ENCODE data around the gene FLNC.

FLNC gene

GRCh38 chr7:128862571-128863432 lies 32.6 kb downstream of the FLNC start, which contains the start of gene ATP6V1F:
ATP6V1F (plus strand) TSS chr7:128862856; CDS start chr7:128862905, 49 bp downstream.
- Mint-ChIP-seq H3K27me3 (peaks cover 2% of the 10 kb centered on the region), H3K9me3 (no peaks in the 10 kb centered on the region), H3K4me3 (peak within 1 kb of the TSS; percentile 84), H3K36me3 (peaks cover 12% of the 10 kb centered on the region), H3K4me1 (peaks cover 28% of the 10 kb centered on the region), H3K27ac (peak within 1 kb of the TSS; percentile 84)
- peak; percentile 99 for DNase-seq
- CTCF ChIA-PET: interaction anchor here (0.6 to 6.6 kb wide), 19 partner anchors 8 to 441 kb away, joined by 3 to 67 read pairs (median 4); partner anchors contain the start of gene CALU

GRCh38 chr7:128863433-128863989 lies 33.3 kb downstream of the FLNC start:
- Mint-ChIP-seq H3K36me3 (peaks cover 12% of the 10 kb centered on the region), H3K27me3 (peaks cover 9% of the 10 kb centered on the region), H3K9me3 (no peaks in the 10 kb centered on the region), H3K27ac (peak overlapping the region; percentile 84), H3K4me1 (peaks cover 30% of the 10 kb centered on the region), H3K4me3 (peak overlapping the region; percentile 84)
- CTCF ChIA-PET: interaction anchor here (0.6 to 6.6 kb wide), 18 partner anchors 8 to 442 kb away, joined by 3 to 67 read pairs (median 4); partner anchors contain the start of gene CALU
- DNase-seq: peak; percentile 71

GRCh38 chr7:128865303-128865702 lies 35.1 kb downstream of the FLNC start:
- Mint-ChIP-seq H3K27me3 (peaks cover 23% of the 10 kb centered on the region), H3K4me1 (peaks cover 33% of the 10 kb centered on the region), H3K9me3 (no peaks in the 10 kb centered on the region), H3K36me3 (peaks cover 13% of the 10 kb centered on the region), H3K27ac (no peak overlapping the region), H3K4me3 (no peak overlapping the region)
- DNase-seq: no peak
- CTCF ChIA-PET: no interaction called here

GRCh38 chr7:128865996-128866877 lies 36.0 kb downstream of the FLNC start:
- no peaks in the 10 kb centered on the region for H3K9me3 Mint-ChIP-seq
- H3K4me3 Mint-ChIP-seq: no peak overlapping the region
- H3K4me1 Mint-ChIP-seq: peaks cover 36% of the 10 kb centered on the region
- peaks cover 33% of the 10 kb centered on the region for H3K27me3 Mint-ChIP-seq
- no peak overlapping the region for H3K27ac Mint-ChIP-seq
- no peak for DNase-seq
- H3K36me3 Mint-ChIP-seq: peaks cover 14% of the 10 kb centered on the region
- CTCF ChIA-PET: interaction anchor here (0.6 kb wide), 1 partner anchor 236 kb away, joined by 4 read pairs; no protein-coding TSS in a partner anchor

- DNase-seq: no peak
- Mint-ChIP-seq H3K36me3 (peaks cover 14% of the 10 kb centered on the region), H3K4me3 (no peak overlapping the region), H3K27ac (no peak overlapping the region), H3K4me1 (peaks cover 34% of the 10 kb centered on the region), H3K9me3 (no peaks in the 10 kb centered on the region), H3K27me3 (peaks cover 39% of the 10 kb centered on the region)
- CTCF ChIA-PET: interaction anchor here (0.6 to 3.2 kb wide), 4 partner anchors 13 to 564 kb away, joined by 3 to 12 read pairs (median 6); no protein-coding TSS in a partner anchor
These were observed 37.0 kb downstream of the FLNC start for GRCh38 chr7:128867241-128867640.

GRCh38 chr7:128867842-128868623 lies 37.8 kb downstream of the FLNC start:
- peaks cover 47% of the 10 kb centered on the region for H3K27me3 Mint-ChIP-seq
- peak overlapping the region; percentile 2 for H3K27ac Mint-ChIP-seq
- no peak for DNase-seq
- no peak overlapping the region for H3K4me3 Mint-ChIP-seq
- peaks cover 12% of the 10 kb centered on the region for H3K36me3 Mint-ChIP-seq
- no peaks in the 10 kb centered on the region for H3K9me3 Mint-ChIP-seq
- H3K4me1 Mint-ChIP-seq: peaks cover 31% of the 10 kb centered on the region
- CTCF ChIA-PET: interaction anchor here (0.7 to 3.2 kb wide), 3 partner anchors 12 to 563 kb away, joined by 3 to 12 read pairs (median 7); no protein-coding TSS in a partner anchor

GRCh38 chr7:128868624-128869137 lies 38.5 kb downstream of the FLNC start:
- CTCF ChIA-PET: interaction anchor here (1.5 to 3.2 kb wide), 2 partner anchors 11 to 14 kb away, joined by 7 to 12 read pairs; no protein-coding TSS in a partner anchor
- H3K9me3 Mint-ChIP-seq: no peaks in the 10 kb centered on the region
- no peak for DNase-seq
- H3K27me3 Mint-ChIP-seq: peaks cover 50% of the 10 kb centered on the region
- H3K36me3 Mint-ChIP-seq: peaks cover 12% of the 10 kb centered on the region
- H3K4me3 Mint-ChIP-seq: peak overlapping the region; percentile 52
- H3K4me1 Mint-ChIP-seq: peaks cover 28% of the 10 kb centered on the region
- no peak overlapping the region for H3K27ac Mint-ChIP-seq

- Mint-ChIP-seq H3K4me3 (peak overlapping the region; percentile 52), H3K4me1 (peaks cover 25% of the 10 kb centered on the region), H3K27ac (no peak overlapping the region), H3K36me3 (peaks cover 12% of the 10 kb centered on the region), H3K9me3 (no peaks in the 10 kb centered on the region), H3K27me3 (peaks cover 53% of the 10 kb centered on the region)
- peak; percentile 64 for DNase-seq
- CTCF ChIA-PET: interaction anchor here (0.9 to 3.2 kb wide), 2 partner anchors 14 to 27 kb away, joined by 3 to 12 read pairs; no protein-coding TSS in a partner anchor
These were observed 39.1 kb downstream of the FLNC start for GRCh38 chr7:128869138-128869943.

- peaks cover 12% of the 10 kb centered on the region for H3K36me3 Mint-ChIP-seq
- peaks cover 57% of the 10 kb centered on the region for H3K27me3 Mint-ChIP-seq
- CTCF ChIA-PET: interaction anchor here (0.9 to 3.2 kb wide), 2 partner anchors 13 to 28 kb away, joined by 3 to 12 read pairs; no protein-coding TSS in a partner anchor
- H3K4me1 Mint-ChIP-seq: peaks cover 21% of the 10 kb centered on the region
- H3K4me3 Mint-ChIP-seq: peak overlapping the region; percentile 70
- peak; percentile 36 for DNase-seq
- H3K9me3 Mint-ChIP-seq: no peaks in the 10 kb centered on the region
- no peak overlapping the region for H3K27ac Mint-ChIP-seq
These were observed 39.7 kb downstream of the FLNC start for GRCh38 chr7:128869944-128870285.

GRCh38 chr7:128871050-128871449 lies 40.8 kb downstream of the FLNC start:
- H3K36me3 Mint-ChIP-seq: peaks cover 5% of the 10 kb centered on the region
- H3K27ac Mint-ChIP-seq: no peak overlapping the region
- no peaks in the 10 kb centered on the region for H3K9me3 Mint-ChIP-seq
- peaks cover 57% of the 10 kb centered on the region for H3K27me3 Mint-ChIP-seq
- no peak overlapping the region for H3K4me3 Mint-ChIP-seq
- CTCF ChIA-PET: interaction anchor here (1.8 to 3.0 kb wide), 2 partner anchors 8 to 12 kb away, joined by 5 to 14 read pairs; partner anchors contain the start of gene ATP6V1F
- DNase-seq: no peak
- peaks cover 14% of the 10 kb centered on the region for H3K4me1 Mint-ChIP-seq

GRCh38 chr7:128872394-128872824 lies 42.2 kb downstream of the FLNC start:
- H3K27me3 Mint-ChIP-seq: peaks cover 57% of the 10 kb centered on the region
- no peak for DNase-seq
- H3K27ac Mint-ChIP-seq: no peak overlapping the region
- H3K36me3 Mint-ChIP-seq: peaks cover 2% of the 10 kb centered on the region
- H3K9me3 Mint-ChIP-seq: no peaks in the 10 kb centered on the region
- CTCF ChIA-PET: interaction anchor here (3.0 kb wide), 1 partner anchor 11 kb away, joined by 14 read pairs; no protein-coding TSS in a partner anchor
- H3K4me3 Mint-ChIP-seq: no peak overlapping the region
- H3K4me1 Mint-ChIP-seq: peaks cover 16% of the 10 kb centered on the region

GRCh38 chr7:128873234-128873633 lies 43.0 kb downstream of the FLNC start:
- Mint-ChIP-seq H3K9me3 (no peaks in the 10 kb centered on the region), H3K36me3 (peaks cover 2% of the 10 kb centered on the region), H3K27ac (no peak overlapping the region), H3K4me3 (no peak overlapping the region), H3K27me3 (peaks cover 50% of the 10 kb centered on the region), H3K4me1 (peaks cover 24% of the 10 kb centered on the region)
- CTCF ChIA-PET: interaction anchor here (0.7 to 3.0 kb wide), 3 partner anchors 9 to 10 kb away, joined by 3 to 14 read pairs (median 9); partner anchors contain the start of gene ATP6V1F
- DNase-seq: no peak
